Ammon's horn (tissue), 1 donor: ENCODE measurements around the gene PLEKHA4.
A peak's percentile ranks its signal among the peaks of the same experiment; 100 is the strongest.
"Not testable (repeated sequence)": the region's sequence is repeated elsewhere in the genome, so short reads cannot be mapped to it uniquely, and the experiment has no call there.

Experiments
- DNase-seq: peaks from one replicate; pipeline ENCODE4 v3.0.0-alpha.2; 2016; ENCODE audit warnings: low spot score

Gene PLEKHA4

DNA sequence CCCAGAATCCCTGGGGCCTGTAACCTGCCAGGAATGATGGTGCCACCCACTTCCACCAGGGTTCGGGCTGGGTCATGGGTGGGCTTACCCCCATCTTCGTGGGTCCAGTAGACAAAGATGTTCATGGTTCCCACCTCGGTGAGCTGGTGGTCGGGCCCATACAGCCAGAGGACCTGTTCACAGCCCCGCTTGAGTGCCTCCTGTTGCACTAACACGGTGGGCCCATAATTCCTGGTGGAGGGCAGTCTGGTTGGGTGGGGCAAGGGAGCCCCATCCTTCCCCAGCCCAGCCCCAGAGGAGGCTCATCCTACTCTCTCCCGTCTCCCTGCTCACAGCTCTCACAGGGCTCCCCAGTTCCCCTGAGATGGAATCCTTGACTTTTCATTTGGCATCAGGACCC is 71.3 kb downstream of the PLEKHA4 start:
- no peak for DNase-seq

DNA sequence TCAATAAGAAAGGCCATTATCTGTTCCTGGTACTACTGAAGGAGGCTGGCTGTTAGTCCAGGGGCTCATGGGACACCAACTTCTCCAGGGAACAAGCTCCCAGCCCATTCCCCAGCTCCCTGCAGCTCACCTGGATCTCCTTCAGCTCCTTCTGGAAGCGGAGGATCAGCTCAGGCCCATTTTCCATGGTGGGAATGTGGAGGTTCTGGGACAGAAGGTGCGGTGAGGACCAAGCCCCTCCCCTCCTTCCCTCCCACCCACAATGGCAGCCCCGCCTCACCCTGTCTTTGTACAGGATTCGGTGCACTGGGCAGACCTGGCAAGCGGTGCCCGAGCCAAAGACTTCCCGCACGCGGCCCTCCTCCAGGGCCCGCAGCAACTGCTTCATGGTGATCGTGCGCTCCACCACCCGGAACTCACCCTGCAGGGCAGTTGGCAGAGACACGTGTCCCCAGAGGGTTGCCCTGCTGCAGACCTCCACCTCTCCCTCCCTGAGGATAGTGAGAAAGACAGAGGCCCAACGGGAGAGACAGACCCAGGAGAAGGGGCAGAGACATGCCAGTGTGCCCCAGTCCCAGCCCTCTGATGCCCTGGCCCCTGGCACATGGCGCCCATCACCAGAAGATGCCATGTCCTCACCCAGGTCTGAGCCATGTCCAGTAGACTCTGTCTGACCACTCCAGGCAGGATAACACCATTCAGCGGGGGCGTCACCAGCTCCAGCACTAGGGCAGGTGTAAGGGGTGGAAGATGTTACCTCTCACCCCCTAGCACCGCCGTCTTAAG is 71.9 kb downstream of the PLEKHA4 start:
- DNase-seq = no peak

DNA sequence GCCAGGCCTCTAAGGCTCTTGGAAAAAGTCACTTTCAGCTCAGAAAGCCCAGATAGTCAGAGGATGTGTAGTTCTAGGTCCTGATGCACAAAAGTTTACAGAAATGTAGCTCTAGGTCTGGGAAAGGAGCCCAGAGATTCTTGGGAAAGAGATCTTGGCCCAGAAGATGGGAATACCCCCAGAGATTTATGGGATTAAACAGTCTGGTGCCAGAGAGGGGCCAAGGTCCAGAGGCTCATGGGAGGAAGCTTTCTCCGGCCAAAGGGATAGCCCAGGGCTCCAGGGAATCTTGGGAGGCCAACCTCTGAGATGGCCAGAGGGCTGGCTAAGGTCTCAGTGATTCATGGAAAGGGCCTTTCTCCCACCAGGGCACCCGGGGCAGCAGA is 72.7 kb downstream of the PLEKHA4 start:
- no peak for DNase-seq

DNA sequence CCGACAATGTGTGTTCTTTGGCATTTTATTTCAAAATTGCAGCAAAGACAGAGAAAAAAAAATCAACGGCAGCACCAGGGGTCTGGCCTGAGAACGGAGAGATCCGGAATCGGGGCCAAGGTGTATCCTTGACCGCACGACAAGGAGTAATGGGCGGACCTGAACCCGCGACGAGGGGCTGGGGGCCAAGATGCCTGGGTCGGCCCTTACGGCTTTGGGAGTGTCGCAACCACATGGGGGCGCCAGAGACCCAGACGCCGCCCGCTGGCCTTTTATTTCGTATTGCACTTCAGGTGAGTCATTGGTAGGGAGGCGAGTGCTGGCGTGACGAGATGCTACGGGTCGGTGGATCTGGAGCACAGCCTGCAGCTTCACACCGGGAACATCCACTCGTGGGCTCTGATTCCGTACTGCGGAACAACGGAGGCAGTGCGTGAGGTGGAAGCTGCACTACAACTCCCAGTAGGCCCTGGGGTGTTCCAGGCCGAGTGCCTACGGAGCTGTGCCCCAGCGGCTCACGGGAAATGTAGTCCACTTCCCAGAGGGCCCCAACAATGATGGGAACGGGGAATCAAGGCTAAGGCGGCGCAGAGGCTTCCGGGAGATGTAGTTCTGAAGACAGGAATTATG is 73.2 kb downstream of the PLEKHA4 start:
- peak; percentile 97 for DNase-seq

DNA sequence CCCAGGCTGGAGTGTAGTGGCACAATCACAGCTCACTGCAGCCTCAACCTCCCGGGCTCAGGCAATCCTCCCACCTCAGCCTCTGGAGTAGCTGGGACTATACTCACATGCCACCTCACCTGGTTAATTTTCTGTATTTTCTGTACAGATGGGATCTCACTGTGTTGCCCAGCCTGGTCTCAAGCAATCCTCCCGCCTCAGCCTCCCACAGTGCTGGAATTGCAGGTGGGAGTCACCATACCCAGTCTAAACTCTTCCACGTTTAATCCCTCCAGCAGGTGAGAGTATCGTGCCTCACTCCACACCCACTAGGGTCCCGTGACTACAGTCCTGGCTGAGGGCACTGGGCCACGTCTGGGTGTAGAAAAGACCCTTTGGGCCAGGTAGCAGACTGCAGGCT is 74.1 kb downstream of the PLEKHA4 start:
- DNase-seq = no peak

DNA sequence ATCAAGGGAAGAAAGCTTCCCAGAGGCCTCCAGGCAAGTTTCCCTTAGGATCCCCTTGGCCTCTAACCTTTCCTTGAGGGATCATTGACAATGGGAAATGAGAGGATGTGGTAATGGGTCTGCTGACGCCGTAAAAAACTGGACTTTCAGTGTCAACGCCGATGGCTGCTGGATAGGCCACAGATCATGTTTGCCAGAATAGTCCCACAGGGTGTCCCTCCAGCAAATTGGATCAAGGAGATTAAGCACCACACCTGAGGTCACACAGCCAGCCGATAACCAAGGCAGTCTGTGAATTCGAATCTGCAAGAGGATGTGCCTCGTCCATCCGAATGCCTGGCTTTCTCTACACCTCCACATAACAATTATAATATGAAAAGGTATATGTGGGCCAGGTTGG is 75.1 kb downstream of the PLEKHA4 start:
- no peak for DNase-seq

DNA sequence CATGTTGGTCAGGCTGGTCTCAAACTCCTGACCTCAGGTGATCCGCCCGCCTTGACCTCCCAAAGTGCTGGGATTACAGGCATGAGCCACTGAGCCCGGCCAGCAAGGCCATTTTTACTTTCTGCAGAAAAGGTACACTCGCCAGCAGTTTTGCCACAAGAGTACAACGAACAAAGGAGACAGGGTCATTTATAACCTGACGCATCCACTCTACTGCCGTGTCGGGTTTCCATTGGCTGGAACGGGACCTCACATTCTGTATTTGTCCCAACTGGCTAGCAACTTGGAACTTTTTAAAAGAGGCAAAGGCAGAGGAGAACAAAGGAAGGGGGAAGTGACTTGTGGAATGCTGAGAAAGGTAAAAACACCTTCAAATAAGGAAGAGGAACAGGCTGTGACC is 81.1 kb downstream of the PLEKHA4 start:
- not testable (repeated sequence) for DNase-seq
